Stimulated activated CD8-positive, alpha-beta memory T cell treated with anti-CD3 and anti-CD28 coated beads, Interleukin-7, amount 100 ng/mL, for 48 hours (primary cell): ENCODE data around the gene CLOCK.

Experiments used
- DNase-seq, 2 donors: peaks; one replicate each; pipeline ENCODE4 v3.0.0-alpha.2; 2020; ENCODE audit warnings: low read depth in 1 of 2; ENCODE audit errors: extremely low read depth in 1 of 2

CLOCK gene

GRCh38 chr4:55386840-55387239 is 159.9 kb downstream of the CLOCK start:
- no peak for DNase-seq

GRCh38 chr4:55386073-55386472 is 160.6 kb downstream of the CLOCK start:
- no peak for DNase-seq

DNA sequence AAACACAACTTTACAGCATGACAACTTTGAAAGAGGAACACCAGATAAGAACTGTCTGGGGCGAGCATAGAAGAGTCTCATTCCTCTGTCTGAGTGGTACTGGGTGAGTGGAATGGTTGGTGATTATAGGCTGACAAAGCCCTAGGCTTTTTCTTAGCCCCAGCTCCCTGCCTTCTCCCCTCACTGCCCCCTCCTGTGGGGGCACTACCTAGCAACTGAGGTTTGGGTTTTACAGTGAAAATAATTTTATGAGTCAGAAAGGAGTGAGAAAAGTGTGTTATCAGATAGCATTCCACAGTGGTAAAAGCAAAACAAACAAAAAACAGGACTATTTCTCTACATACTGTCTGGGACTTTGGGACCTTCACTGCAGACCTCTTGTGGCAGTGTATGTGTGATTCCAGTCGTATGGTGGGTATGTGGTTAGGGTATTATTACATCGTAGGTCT is 161.5 kb downstream of the CLOCK start:
- no peak for DNase-seq

- no peak for DNase-seq
Observed at GRCh38 chr4:55382488-55383003, 164.2 kb downstream of the CLOCK start.

DNA sequence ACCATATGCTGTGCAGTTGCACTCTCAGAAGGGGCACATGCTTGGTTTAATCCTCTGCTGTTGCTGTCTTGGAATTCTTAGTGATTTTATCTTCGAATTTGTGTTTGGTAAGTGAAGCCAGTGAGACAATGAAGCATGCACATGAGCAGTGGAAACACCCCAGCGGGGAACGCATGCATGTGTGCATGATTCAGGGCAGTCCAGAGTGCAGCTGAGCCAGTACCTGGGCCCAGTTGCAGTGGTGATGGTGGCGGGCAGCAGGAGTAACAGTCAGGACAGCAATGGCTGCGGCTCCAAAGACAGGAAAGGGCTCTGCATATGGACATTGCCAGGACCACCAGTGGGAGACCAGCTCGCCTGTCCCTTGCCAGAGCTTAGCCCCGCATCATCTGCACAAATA is 165.2 kb downstream of the CLOCK start:
- DNase-seq, result no peak

DNA sequence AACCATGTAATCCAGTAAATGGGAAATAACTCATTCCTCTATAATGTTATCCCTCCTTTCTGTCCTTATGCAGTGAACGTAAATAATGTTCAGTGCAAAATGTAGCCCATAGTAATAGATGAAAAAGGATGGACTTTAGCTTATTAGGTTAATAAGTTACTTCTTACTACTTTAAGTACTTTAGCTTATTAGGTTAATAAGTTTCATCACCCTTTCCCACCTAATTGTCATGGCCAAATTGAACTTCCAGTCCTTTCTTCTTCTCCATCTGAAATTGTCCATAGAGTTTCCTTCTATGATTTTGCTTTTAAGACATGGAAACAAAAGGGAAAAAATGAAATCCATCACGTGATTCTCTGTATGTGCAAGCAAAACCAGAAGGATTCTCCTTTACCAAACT is 166.1 kb downstream of the CLOCK start:
- no peak for DNase-seq

DNA sequence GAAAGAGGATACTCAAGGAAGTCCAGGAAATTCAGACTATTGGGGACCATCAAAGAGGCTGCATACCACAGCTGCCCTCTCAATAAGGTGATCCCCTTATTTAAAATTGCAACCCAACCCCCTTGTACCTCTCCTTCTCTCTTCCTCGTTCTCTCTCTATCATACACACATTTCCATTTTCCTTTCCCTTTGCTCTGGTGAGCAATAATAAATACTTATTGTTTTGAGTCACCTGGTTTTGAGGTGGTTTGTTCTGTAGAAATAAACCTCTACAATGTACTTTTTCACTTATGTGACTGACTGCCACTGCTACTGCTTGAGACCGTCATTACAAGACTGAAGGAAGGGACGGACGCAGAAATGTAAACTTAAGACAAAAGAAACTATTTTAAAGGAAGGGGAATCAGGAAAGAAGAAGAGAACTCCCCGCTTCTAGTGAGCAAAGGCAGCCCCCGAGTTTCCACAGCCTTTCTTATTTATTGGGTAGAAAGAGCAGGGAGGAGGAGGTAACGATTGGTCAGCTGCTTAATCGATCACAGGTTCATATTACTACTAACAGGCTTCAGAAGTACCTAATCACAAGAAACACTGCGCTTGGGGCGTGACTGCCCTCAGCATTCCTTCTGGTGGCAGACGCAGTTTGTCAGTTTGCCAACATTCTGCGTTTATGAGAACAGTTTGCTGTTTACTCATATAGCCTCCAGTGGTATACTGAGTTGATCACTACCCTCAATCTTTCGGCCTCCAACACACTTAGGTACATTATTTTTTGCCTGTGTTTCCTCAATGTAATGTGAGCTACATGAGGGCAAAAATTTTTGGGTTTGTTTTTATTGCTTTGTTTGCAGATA is 167.9 kb downstream of the CLOCK start:
- DNase-seq, result no peak
